ENCODE data around the gene PNMA8A. TPM values are rescaled to one million over a fixed set of nuclear protein-coding genes. Genes with fewer than 3 reads are reported as not detected.

Gene PNMA8A
- total and polyA plus RNA-seq, 2 of the 8 experiments (the other 6 are each of a cell fraction or from before 2014, with no cell fraction given), result 10.0 to 22.8 TPM

GRCh38 chr19:46427518-46428045 lies 43.8 kb downstream of the PNMA8A start:
- TF ChIP-seq CHD1 (IDR thresholded peaks at IDR 0.05; ENCODE audit: low read depth, low read length) (no peak), RNF2 (IDR thresholded peaks at IDR 0.05; ENCODE audit: borderline replicate concordance, low read depth, low read length, missing control alignments, poor library complexity, severe bottlenecking) (no peak), EP300 (IDR thresholded peaks at IDR 0.05; ENCODE audit: borderline replicate concordance in 1 of 2, low read depth in 2 of 2, low read length in 2 of 2) (no peak), EZH2 (IDR thresholded peaks at IDR 0.05; ENCODE audit: low read depth, low read length, severe bottlenecking) (no peak), KDM4A (IDR thresholded peaks at IDR 0.05; ENCODE audit: low read depth, low read length, severe bottlenecking) (no peak), SAP30 (IDR thresholded peaks at IDR 0.05; ENCODE audit: insufficient read depth, insufficient replicate concordance, low read length) (no peak), GTF2F1 (IDR thresholded peaks at IDR 0.05; ENCODE audit: borderline replicate concordance, low read depth, low read length) (no peak)
- Histone ChIP-seq H4K5ac (ENCODE audit: insufficient read length, low read depth, low read length) (no peak overlapping the region), H4K20me1 (replicated peaks in 1 of 2; ENCODE audit: control insufficient read depth in 1 of 2, insufficient read depth in 2 of 2, low read length in 2 of 2) (no peaks in the 10 kb centered on the region), H3K56ac (replicated peaks; ENCODE audit: insufficient read length, low read depth, low read length) (no peak overlapping the region), H3K4ac (replicated peaks; ENCODE audit: insufficient read length, low read depth, low read length) (no peak overlapping the region), H3K18ac (ENCODE audit: extremely low read depth, low read length) (no peak overlapping the region), H3K4me3 (ENCODE audit: extremely low read depth in 1 of 4, insufficient read depth in 2 of 4, low read depth in 3 of 4, low read length in 4 of 4) (no peak overlapping the region), H3K79me1 (ENCODE audit: low read depth, low read length) (no peaks in the 10 kb centered on the region), H2BK5ac (ENCODE audit: low read depth, low read length) (no peak overlapping the region), H2AFZ (ENCODE audit: low read length) (no peak overlapping the region), H4K91ac (replicated peaks; ENCODE audit: insufficient read length, low read length) (no peak overlapping the region), H3K23ac (ENCODE audit: insufficient read length) (no peak overlapping the region), H3K79me2 (ENCODE audit: control insufficient read depth in 1 of 2, insufficient read depth in 2 of 2, low read length in 2 of 2) (no peaks in the 10 kb centered on the region), H3K36me3 (ENCODE audit: control insufficient read depth in 2 of 4, insufficient read depth in 4 of 4, low read length in 3 of 4) (no peaks in the 10 kb centered on the region), H3K27ac (ENCODE audit: low read depth, low read length) (no peak overlapping the region), H3K9me3 (ENCODE audit: insufficient read depth in 2 of 2, low read depth in 1 of 2, low read length in 1 of 2) (no peaks in the 10 kb centered on the region), H3K4me1 (replicated peaks in 1 of 4; ENCODE audit: control insufficient read depth in 3 of 4, insufficient read depth in 4 of 4, low read length in 3 of 4) (peaks cover 3 to 6% (median 5%) of the 10 kb centered on the region in 4 experiments; a peak in 6 of 7 replicates), H2BK12ac (ENCODE audit: low read depth, low read length) (no peak overlapping the region), H4K8ac (ENCODE audit: extremely low read depth, insufficient read depth, low read length) (no peak overlapping the region), H3K4me2 (ENCODE audit: insufficient read depth in 1 of 2, low read depth in 2 of 2, low read length in 2 of 2) (peak overlapping the region in 1 of 2 experiments; percentile 90; a peak in 1 of 4 replicates), H3K27me3 (replicated peaks in 1 of 4; ENCODE audit: control insufficient read depth in 3 of 4, extremely low read depth in 1 of 4, insufficient read depth in 3 of 4, low read length in 3 of 4) (peaks cover 0 to 20% (median 15%) of the 10 kb centered on the region in 4 experiments; a peak in 5 of 7 replicates), H2BK20ac (ENCODE audit: low read length) (no peak overlapping the region), H2BK120ac (replicated peaks; ENCODE audit: low read depth, low read length) (no peak overlapping the region), H3K14ac (ENCODE audit: insufficient read length) (no peak overlapping the region), H3K9ac (replicated peaks in 1 of 4; ENCODE audit: extremely low read depth in 1 of 4, low read depth in 3 of 4, low read length in 3 of 4) (no peak overlapping the region), H2AK5ac (ENCODE audit: low read depth, low read length) (no peak overlapping the region), H3K23me2 (ENCODE audit: low read depth, low read length) (peaks cover 8% of the 10 kb centered on the region), H2BK15ac (ENCODE audit: low read length) (no peak overlapping the region)
- FAIRE-seq (no peak), DNase-seq (ENCODE audit: low read depth in 1 of 2, low spot score in 2 of 2) (no peak)
- CTCF ChIA-PET (ENCODE audit: partially characterized antibody), result interaction anchor here (0.7 to 1.7 kb wide), 7 partner anchors 18 to 88 kb away, joined by 3 to 4 read pairs (median 3); no protein-coding TSS in a partner anchor
- POLR2A ChIA-PET (ENCODE audit: partially characterized antibody), result interaction anchor here (1.1 to 1.4 kb wide), 4 partner anchors 17 to 31 kb away, joined by 3 to 6 read pairs (median 4); no protein-coding TSS in a partner anchor
- 83% methylated on average over 17 of the region's 17 CpGs; no CpG with 5 or more reads in 1 of the 2 experiments for WGBS, 2 experiments (ENCODE audit: extremely low coverage in 1 of 2, insufficient coverage in 1 of 2, insufficient read length in 1 of 2, insufficient replicate concordance in 2 of 2, low coverage in 1 of 2, low lambda C conversion rate in 2 of 2, missing lambda C conversion rate in 1 of 2)

All from H1 (cell line).